ENCODE results near the gene SORCS2.

The SORCS2 gene

GRCh38 chr4:7192252-7193029 lies at the start of gene SORCS2:
Gene SORCS2 (plus strand): TSS chr4:7192538.
- DNase-seq (ENCODE audit: low read depth in 2 of 2) = no peak

DNA sequence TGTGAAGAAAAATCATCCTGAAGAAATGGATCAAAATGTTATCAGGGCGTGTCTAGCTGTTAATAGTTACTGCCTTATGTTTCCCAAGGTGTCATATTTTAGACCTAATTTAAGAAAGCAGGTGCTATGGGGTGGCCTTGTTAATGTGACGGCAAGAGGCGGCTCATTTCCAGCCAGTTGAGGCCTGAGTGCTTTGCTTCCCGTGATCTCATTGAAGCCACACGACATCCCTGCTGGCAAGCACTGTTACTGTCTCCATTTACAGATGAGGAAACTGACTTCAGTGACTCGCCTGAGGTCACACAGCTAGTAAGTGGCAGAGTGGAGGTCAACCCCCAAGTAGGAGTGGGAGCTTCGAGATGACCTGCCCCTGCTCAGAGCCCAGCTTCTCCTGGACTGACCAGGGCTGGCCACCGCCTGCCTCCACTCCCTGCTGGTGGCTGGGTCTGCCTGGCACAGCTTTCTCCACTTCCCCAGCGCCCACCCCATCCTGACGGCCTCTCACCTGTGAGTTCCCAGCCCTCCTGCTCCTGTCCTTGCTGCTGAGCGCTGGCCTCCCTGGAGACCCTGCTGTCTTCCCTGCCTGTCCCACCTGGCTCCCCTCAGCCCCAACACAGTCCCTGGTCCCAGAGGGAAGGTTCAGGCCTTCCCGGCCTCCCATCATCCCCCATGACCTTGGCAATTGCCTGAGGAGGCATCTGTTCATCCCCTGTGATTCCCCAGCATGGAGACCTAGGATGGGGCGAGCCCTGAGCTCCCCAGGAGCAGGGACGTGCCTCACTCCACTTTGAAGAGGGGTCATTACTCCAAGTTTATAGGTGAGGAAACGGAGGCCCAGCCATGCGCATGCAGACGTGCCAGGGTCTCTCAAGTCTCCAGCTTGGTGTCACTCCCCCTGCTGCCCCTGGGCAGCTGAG lies 47.7 kb upstream of the SORCS2 start:
- no peak for DNase-seq (ENCODE audit: low read depth in 2 of 2)

DNA sequence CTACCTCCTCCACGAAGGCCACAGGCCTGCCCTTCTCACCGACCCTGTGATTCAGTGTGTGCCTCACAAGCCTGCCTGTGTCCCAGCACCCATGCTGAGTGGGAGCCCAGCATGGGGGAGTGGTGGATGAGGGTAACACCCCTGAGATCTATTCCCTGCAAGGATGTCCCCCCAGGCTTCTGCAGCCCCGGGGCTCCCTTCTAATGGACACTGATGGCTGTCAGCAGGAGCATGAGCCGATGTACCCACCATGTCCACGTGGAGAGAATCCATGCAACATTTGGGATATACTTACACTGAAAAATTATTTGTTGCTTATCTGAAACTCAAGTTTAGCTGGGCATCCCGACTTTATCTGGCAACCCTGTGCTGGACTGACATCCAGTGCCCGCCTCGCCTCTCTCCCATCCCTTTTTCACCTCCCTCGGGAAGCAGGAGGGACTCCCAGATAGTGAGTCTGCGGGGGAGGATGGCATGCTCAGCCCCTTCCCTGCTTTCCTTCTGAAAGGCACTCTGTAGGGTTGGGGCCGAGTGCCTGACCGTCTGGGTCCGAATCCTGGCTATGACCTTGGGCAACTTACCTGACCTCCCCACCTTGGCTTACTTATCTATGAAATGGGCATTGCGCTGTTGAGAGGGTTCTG lies 46.9 kb upstream of the SORCS2 start:
- no peak for DNase-seq (ENCODE audit: low read depth in 2 of 2)

DNA sequence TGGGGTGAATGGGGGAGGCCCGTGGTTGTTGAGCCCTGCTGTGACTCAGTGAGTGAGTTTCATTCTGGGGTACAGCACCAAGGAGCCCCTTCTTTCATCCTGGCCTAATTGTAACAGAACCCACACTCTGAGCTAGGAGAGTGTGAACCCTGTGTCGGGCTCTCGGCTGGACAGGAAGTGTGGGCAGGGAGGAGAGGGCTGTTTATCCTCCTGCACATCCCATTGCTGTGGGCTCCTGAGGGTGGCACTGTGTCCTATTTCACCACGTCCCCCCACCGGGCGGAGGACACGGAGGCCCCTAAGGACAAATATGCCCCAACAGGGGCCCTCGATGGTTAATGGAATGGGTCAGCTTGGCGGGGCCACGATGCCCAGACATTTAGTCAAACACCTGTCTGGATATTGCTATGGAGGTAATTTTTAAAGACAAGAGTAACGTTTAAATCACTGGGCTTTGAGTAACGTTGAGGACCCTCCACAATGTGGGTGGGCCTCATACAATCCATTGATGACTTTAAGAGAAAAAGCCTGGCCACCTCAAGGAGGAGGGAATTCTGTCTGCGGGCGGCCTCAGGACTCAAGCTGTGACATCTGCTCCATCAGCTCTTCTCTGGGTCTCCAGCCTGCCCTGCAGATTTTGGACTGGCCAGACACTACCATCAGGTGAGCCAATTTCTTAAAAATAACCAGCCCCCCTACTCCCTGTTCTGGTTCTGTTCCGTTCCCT lies 46.1 kb upstream of the SORCS2 start:
- DNase-seq (ENCODE audit: low read depth in 2 of 2) = no peak

DNA sequence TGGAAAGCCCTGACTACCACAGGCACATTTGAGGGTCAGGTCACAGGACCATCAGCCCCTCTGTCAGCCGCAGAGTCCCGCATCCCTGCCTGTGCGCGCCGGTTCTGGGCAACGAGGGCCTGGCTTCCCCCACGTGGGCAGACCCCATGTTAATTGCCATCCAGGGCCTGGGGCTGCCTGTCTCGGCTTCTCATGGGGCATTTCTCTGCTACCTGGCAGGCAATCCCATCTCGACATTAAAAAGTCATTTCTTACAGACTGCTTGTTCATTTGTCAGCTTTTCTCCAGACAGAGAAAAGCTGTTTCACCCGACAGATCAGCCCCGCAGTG lies 45.6 kb upstream of the SORCS2 start:
- DNase-seq (ENCODE audit: low read depth in 2 of 2) = no peak

GRCh38 chr4:7147261-7147660 lies 45.1 kb upstream of the SORCS2 start:
- no peak for DNase-seq (ENCODE audit: low read depth in 2 of 2)

DNA sequence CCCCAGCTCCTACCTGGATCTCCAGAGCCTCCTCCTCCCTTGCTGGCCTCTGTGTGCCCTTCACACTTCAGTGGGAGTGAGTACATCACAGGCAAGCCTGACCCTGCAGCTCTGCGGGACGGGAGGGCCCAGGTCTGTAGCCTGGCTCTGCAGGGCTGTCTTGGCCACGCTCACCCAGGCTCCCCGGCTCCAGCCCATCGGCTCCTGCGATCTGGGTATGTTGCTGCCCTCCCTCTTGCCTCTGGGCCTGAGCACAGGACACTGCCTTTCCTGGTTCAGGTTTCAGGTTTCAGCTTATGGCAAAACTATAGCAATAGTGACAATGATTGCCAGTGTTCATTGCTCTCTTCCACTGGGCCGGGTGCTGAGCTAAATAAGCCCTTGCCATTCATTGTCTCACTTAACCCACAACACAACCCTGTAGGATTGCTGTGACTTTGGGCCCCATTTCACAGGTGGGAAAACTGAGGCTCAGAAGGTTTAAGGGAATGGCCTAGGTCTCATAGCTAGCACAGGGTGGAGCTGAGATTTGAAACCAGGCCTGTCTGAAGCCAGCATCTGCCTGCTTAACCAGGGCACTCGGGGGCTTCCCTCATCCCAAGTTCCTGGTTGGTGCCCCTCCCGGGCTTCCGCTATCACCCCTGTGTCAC lies 44.6 kb upstream of the SORCS2 start:
- no peak for DNase-seq (ENCODE audit: low read depth in 2 of 2)

DNA sequence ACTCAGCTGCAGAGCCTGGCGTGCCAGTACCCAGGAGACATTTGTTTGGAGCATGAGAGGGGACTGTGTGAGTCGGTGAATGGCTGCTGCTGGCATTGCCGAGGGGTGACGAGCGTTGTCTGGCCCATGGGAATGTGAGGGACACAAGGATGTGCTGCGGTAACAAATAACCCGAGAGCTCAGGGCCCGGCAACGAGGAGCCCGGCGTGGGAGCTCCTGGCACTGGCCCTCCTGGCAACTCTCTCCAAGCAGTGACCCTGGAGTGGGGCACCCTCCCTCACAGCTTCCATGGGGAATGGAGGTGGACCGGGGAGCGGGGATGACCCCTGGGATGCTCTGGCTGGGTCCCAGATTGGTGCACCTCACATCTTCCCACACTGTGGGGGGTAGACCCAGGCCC lies 44.0 kb upstream of the SORCS2 start:
- DNase-seq (ENCODE audit: low read depth in 2 of 2) = no peak

GRCh38 chr4:7150036-7150635 lies 42.2 kb upstream of the SORCS2 start:
- DNase-seq (ENCODE audit: low read depth in 2 of 2) = no peak

DNA sequence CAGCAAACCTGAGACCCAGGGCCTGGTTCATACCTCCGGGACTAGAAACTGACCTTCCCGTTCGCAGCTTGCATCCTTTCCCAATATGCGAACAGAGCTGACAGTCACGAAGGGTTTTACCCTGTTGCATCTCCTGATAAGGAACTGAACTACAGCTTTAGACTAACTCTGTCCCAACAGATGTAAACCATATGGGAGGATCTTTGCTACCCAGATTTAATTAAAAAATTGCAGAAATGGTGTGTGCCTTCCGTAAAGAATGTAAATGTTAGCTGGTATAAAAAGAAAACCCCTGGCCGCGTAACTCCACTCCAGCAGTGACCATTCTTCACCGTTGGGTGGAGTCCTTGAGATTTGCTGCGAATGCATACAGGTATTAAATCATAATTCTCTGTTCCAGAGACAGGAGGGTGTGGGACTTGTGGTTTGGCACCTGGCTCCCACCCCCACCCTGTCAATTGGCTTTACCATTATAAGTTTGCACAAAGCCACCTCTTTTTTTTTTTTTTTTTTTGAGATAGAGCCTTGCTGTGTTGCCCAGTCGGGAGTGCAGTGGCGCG lies 40.6 kb upstream of the SORCS2 start:
- DNase-seq (ENCODE audit: low read depth in 2 of 2) = no peak

GRCh38 chr4:7153711-7154110 lies 38.6 kb upstream of the SORCS2 start:
- no peak for DNase-seq (ENCODE audit: low read depth in 2 of 2)

GRCh38 chr4:7154351-7154981 lies 37.9 kb upstream of the SORCS2 start:
- DNase-seq (ENCODE audit: low read depth in 2 of 2) = no peak

DNA sequence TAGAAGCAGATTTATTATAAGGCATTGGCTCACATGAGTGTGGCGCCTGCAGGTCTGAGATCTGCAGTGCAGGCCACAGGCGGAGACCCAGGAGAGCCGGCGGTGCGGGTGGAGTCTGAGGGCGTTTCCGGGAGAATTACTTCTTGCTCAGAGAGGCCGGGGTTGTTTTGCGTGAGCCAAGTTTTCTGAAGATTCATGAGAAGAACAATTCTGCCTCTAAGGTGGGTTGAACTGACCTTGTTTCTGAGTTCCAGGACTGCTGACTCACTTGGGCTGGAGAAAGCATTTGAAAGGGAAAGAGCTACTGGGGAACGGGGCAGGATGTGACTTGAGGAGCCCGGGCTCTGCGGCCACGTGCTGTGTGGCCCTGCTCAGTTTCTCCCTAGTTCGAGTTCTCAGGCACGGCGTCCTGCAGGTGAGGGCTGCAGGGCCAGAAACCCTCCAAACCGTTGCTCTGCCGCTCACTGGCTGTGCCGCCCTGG lies 36.7 kb upstream of the SORCS2 start:
- DNase-seq (ENCODE audit: low read depth in 2 of 2) = no peak

GRCh38 chr4:7156328-7156727 lies 36.0 kb upstream of the SORCS2 start:
- no peak for DNase-seq (ENCODE audit: low read depth in 2 of 2)

GRCh38 chr4:7156761-7157488 lies 35.4 kb upstream of the SORCS2 start:
- no peak for DNase-seq (ENCODE audit: low read depth in 2 of 2)

GRCh38 chr4:7157666-7158065 lies 34.7 kb upstream of the SORCS2 start:
- no peak for DNase-seq (ENCODE audit: low read depth in 2 of 2)

DNA sequence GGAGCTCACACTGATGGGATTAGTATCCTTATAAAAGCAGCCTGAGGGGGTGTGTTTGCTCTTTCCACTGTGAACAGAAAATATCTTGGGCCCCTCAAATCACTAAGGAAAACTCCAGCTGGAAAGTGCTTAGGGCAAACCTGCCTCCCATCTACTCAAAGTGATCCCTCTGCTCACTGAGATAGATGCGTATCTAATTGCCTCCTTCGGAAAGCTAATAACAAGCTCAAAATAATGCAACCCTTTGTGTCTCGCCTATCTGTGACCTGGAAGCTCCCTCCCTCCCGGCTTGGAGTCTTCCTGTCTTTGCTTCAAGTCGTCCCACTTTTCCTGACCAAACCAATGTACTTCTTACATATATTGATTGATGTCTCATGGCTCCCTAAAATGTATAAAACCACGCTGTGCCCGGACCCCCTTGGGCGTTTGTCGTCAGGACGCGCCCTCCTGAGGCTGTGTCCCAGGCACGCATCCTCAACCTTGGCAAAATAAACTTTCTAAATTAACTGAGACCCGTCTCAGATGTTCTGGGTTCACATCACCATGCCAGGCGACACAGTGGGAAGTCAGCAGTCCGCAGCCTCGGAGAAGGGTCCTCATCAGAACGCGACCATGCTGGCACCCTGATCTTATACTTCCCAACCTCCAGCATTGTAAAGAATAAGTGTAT lies 34.1 kb upstream of the SORCS2 start:
- no peak for DNase-seq (ENCODE audit: low read depth in 2 of 2)

GRCh38 chr4:7158991-7159390 lies 33.3 kb upstream of the SORCS2 start:
- DNase-seq (ENCODE audit: low read depth in 2 of 2) = no peak

- no peak for DNase-seq (ENCODE audit: low read depth in 2 of 2)
Observed at GRCh38 chr4:7159923-7160322, 32.4 kb upstream of the SORCS2 start.
